Measurements from ENCODE around the gene RPL13. TPM values are rescaled to one million over a fixed set of nuclear protein-coding genes. Genes with fewer than 3 reads are reported as not detected.

Gene RPL13
- total RNA-seq, 2 donors from 2014 or later = 1,855 to 2,011 TPM

- no peaks in the 10 kb centered on the region for H3K9me3 ChIP-seq
- DNase-seq = no peak
- no peak overlapping the region for H3K4me3 ChIP-seq
- no peak overlapping the region for H3K9ac ChIP-seq (ENCODE audit: low read depth in 2 of 2, low read length in 2 of 2)
- H3K36me3 ChIP-seq = no peaks in the 10 kb centered on the region
- intact Hi-C loops (cut with DNase I) = no loop called here
- H3K4me1 ChIP-seq = no peaks in the 10 kb centered on the region
- TF ChIP-seq CTCF (IDR thresholded peaks at IDR 0.05) = no peak
- no peak overlapping the region for H3K27ac ChIP-seq
- peaks cover 9% of the 10 kb centered on the region for H3K27me3 ChIP-seq
These were observed 41.9 kb downstream of the RPL13 start for GRCh38 chr16:89602273-89602951.

GRCh38 chr16:89602952-89603590 lies 42.6 kb downstream of the RPL13 start:
- Histone ChIP-seq H3K4me1 (no peaks in the 10 kb centered on the region), H3K4me3 (no peak overlapping the region), H3K9me3 (no peaks in the 10 kb centered on the region), H3K9ac (ENCODE audit: low read depth in 2 of 2, low read length in 2 of 2) (no peak overlapping the region), H3K27me3 (peaks cover 9% of the 10 kb centered on the region), H3K36me3 (no peaks in the 10 kb centered on the region), H3K27ac (no peak overlapping the region)
- intact Hi-C loops (cut with DNase I) = no loop called here
- no peak for DNase-seq
- no peak for TF ChIP-seq CTCF (IDR thresholded peaks at IDR 0.05)

- Histone ChIP-seq H3K27me3 (peaks cover 9% of the 10 kb centered on the region), H3K27ac (no peak overlapping the region), H3K9ac (ENCODE audit: low read depth in 2 of 2, low read length in 2 of 2) (no peak overlapping the region), H3K4me3 (no peak overlapping the region), H3K4me1 (peaks cover 5% of the 10 kb centered on the region), H3K9me3 (no peaks in the 10 kb centered on the region), H3K36me3 (no peaks in the 10 kb centered on the region)
- intact Hi-C loops (cut with DNase I) = no loop called here
- no peak for DNase-seq
- no peak for TF ChIP-seq CTCF (IDR thresholded peaks at IDR 0.05)
These were observed 44.3 kb downstream of the RPL13 start for GRCh38 chr16:89604764-89605163.

GRCh38 chr16:89605186-89605970 lies 44.9 kb downstream of the RPL13 start:
- H3K27me3 ChIP-seq = peaks cover 12% of the 10 kb centered on the region
- no peak for TF ChIP-seq CTCF (IDR thresholded peaks at IDR 0.05)
- H3K27ac ChIP-seq = no peak overlapping the region
- H3K4me3 ChIP-seq = no peak overlapping the region
- H3K4me1 ChIP-seq = peaks cover 5% of the 10 kb centered on the region
- intact Hi-C loops (cut with DNase I) = no loop called here
- no peak overlapping the region for H3K9ac ChIP-seq (ENCODE audit: low read depth in 2 of 2, low read length in 2 of 2)
- H3K9me3 ChIP-seq = no peaks in the 10 kb centered on the region
- no peaks in the 10 kb centered on the region for H3K36me3 ChIP-seq
- DNase-seq = no peak

- H3K4me1 ChIP-seq = peaks cover 5% of the 10 kb centered on the region
- H3K9ac ChIP-seq (ENCODE audit: low read depth in 2 of 2, low read length in 2 of 2) = no peak overlapping the region
- H3K27ac ChIP-seq = no peak overlapping the region
- no peak for DNase-seq
- no peak for TF ChIP-seq CTCF (IDR thresholded peaks at IDR 0.05)
- H3K9me3 ChIP-seq = no peaks in the 10 kb centered on the region
- peaks cover 15% of the 10 kb centered on the region for H3K27me3 ChIP-seq
- no peaks in the 10 kb centered on the region for H3K36me3 ChIP-seq
- intact Hi-C loops (cut with DNase I) = no loop called here
- no peak overlapping the region for H3K4me3 ChIP-seq
These were observed 45.5 kb downstream of the RPL13 start for GRCh38 chr16:89606006-89606405.

Measured in colonic mucosa (tissue), 4 donors.